Measurements from ENCODE around the gene C22orf39.

C22orf39 gene

DNA sequence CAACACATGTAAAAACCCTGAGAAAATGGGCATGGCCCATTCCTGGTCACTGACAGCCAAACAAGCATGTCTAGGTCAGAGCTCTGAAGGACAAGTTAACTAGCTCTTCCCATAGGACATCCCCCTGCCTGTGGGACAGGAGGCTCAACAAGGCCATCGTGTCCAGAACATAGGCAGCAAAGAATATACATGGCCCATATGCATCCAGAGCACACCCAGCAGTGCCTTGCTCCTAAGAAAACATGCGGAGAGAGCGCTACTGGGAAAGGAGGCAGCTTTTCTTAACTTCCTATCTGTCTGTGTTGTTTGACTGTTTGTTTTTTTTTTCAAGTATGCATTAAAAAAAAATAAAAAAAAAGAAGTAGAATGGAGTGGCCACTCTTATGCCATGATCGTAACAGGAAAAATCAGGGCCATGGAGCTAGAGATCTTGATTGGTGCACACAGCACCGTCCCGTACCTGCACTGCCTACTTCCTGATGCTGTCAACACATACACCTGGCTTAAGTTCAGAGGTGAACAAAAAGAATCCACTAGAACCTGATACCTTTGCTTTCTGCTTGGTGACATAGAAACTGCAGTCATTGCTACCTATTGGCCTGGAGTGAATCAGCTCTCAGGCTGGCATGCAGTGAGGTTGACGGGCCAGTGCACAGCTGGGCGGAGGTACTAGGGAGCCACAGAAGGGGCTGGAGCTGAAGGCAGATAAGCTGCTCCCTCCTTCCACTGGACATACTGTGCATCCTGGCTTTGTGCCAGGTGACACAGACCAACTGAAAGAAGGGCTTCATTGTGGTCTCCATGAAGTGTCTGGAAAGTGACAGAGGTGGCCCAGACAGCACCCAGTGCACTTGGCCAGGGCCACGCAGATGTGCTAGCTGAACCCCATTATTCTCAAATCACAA lies 19.6 kb upstream of the C22orf39 start:
- TF ChIP-seq CTCF (conservative IDR thresholded peaks at IDR 0.05; ENCODE audit: low read length), result no peak
- no peak for DNase-seq (ENCODE audit: low read depth)
- H3K4me3 ChIP-seq (ENCODE audit: low read length), result no peak overlapping the region

DNA sequence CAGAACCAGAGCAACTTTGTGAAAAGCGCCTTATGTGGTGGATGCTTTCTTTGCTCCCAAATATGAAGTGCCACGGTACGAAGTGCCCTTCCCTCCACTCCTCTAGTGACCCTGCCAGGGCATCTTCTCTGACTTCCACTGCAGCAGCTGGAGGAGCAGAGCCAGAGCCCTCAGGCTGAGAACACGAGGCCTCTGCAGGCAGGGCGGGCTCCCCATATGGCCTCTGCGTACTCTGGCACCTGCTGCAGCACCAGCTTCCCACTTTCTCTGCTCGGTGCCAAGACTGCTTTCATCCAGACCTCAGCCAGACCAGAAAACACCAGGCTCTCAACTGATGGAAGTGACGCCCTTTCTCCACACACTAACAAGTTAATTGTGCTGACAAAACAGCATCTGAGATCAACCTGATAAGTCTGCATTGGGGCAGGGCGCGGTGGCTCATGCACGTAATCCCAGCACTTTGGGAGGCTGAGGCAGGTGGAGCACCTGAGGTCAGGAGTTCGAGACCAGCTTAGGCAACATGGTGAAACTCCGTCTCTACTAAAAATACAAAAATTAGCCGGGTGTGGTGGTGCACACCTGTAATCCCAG lies 18.7 kb upstream of the C22orf39 start:
- no peak for DNase-seq (ENCODE audit: low read depth)
- H3K4me3 ChIP-seq (ENCODE audit: low read length), result no peak overlapping the region
- TF ChIP-seq CTCF (conservative IDR thresholded peaks at IDR 0.05; ENCODE audit: low read length), result no peak

- TF ChIP-seq CTCF (conservative IDR thresholded peaks at IDR 0.05; ENCODE audit: low read length), result no peak
- H3K4me3 ChIP-seq (ENCODE audit: low read length), result no peak overlapping the region
- no peak for DNase-seq (ENCODE audit: low read depth)
Measured at GRCh38 chr22:19464975-19465374, 17.5 kb upstream of the C22orf39 start.

- no peak overlapping the region for H3K4me3 ChIP-seq (ENCODE audit: low read length)
- no peak for TF ChIP-seq CTCF (conservative IDR thresholded peaks at IDR 0.05; ENCODE audit: low read length)
- no peak for DNase-seq (ENCODE audit: low read depth)
Measured at GRCh38 chr22:19464546-19464945, 17.0 kb upstream of the C22orf39 start.

- TF ChIP-seq CTCF (conservative IDR thresholded peaks at IDR 0.05; ENCODE audit: low read length), result no peak
- peak; percentile 63 for DNase-seq (ENCODE audit: low read depth)
Measured at GRCh38 chr22:19463491-19464469, 16.3 kb upstream of the C22orf39 start.

GRCh38 chr22:19463008-19463407 lies 15.5 kb upstream of the C22orf39 start:
- no peak for TF ChIP-seq CTCF (conservative IDR thresholded peaks at IDR 0.05; ENCODE audit: low read length)
- no peak for DNase-seq (ENCODE audit: low read depth)
- H3K4me3 ChIP-seq (ENCODE audit: low read length), result no peak overlapping the region

More at GRCh38 chr22:19463491-19464469, 16.3 kb upstream of the C22orf39 start:
- H3K4me3 ChIP-seq (ENCODE audit: low read length), result no peak overlapping the region

All from AG10803 (cell line).